GM12878 (cell line): Measurements from ENCODE around the gene FAT1. TPM values are rescaled to one million over a fixed set of nuclear protein-coding genes. Genes with fewer than 3 reads are reported as not detected.

Experiments
- ATAC-seq: fragments of 200-7000 bp; cut with Tn5 transposase; 3 replicates; pipeline ENCODE4 v1.9.1; 2020; ENCODE audit warnings: mild to moderate bottlenecking, moderate library complexity
- BruUV-seq: library from RNA; stranded (reverse); fragments of 400-500 nt; replicated peaks from 2 replicates; lab custom pipeline; 2021; lab: Mats Ljungman, UMichigan
- CTCF ChIA-PET: fragments of 300-600 bp; sonication (Branson Sonifier 250); formaldehyde crosslinking; extraction: SDS; loops from one replicate; lab custom pipeline; 2021; ENCODE audit warnings: inconsistent platforms; lab: Yijun Ruan, JAX
- POLR2A ChIA-PET: fragments of 350-600 bp; formaldehyde crosslinking; extraction: SDS; loops from one replicate; lab custom pipeline; 2021; ENCODE audit warnings: inconsistent platforms; lab: Charles Lee
- RAD21 ChIA-PET: fragments of 300-600 bp; sonication (Branson Sonifier 250); formaldehyde crosslinking; loops from one replicate; lab custom pipeline; 2023; ENCODE audit warnings: antibody characterized with exemption; ENCODE audit not compliant: unreplicated experiment; lab: Charles Lee
- SMC1A ChIA-PET: fragments of 300-600 bp; sonication (Branson Sonifier 250); formaldehyde crosslinking; loops from one replicate; lab custom pipeline; 2023; ENCODE audit not compliant: unreplicated experiment, uncharacterized antibody; lab: Charles Lee
- DNase-seq: peaks from one replicate; pipeline ENCODE4 v3.0.0-alpha.2; 2011; ENCODE audit warnings: low read depth, low spot score
- FAIRE-seq: peaks from 3 replicates; lab custom pipeline; 2011; peaks lifted over from hg19 to GRCh38; lab: Jason Lieb, UNC
- H2AFZ ChIP-seq: 2 replicates; pipeline ENCODE4 v1.6.0; 2011; ENCODE audit warnings: low read depth, low read length, control low read depth; ENCODE audit not compliant: control insufficient read depth
- H3K27ac ChIP-seq: 2 replicates; pipeline ENCODE4 v1.5.1; 2011; ENCODE audit warnings: control low read depth; ENCODE audit not compliant: control insufficient read depth, insufficient read depth
- H3K27me3 ChIP-seq, 2 experiments: replicated peaks in 1 of 2; 2 replicates each; pipeline versions ENCODE4 v1.6.0 to v1.6.1; 2011; ENCODE audit warnings: low read length in 1 of 2; ENCODE audit not compliant: control insufficient read depth in 2 of 2, insufficient read depth in 2 of 2
- H3K36me3 ChIP-seq, 2 experiments: 2 replicates each; pipeline ENCODE4 v1.5.1; 2011; ENCODE audit warnings: low read length in 1 of 2; ENCODE audit not compliant: control insufficient read depth in 2 of 2, insufficient read depth in 2 of 2
- H3K4me1 ChIP-seq: 2 replicates; pipeline ENCODE4 v1.6.1; 2011; ENCODE audit warnings: mild to moderate bottlenecking, low read length, moderate library complexity, mixed read lengths; ENCODE audit not compliant: control insufficient read depth, insufficient read depth
- H3K4me2 ChIP-seq: 2 replicates; pipeline ENCODE4 v1.6.0; 2011; ENCODE audit warnings: control low read depth; ENCODE audit not compliant: control insufficient read depth, insufficient read depth
- H3K4me3 ChIP-seq: fragments of 200-600 bp; sonication (generic); 2 replicates; pipeline ENCODE4 v1.5.1; 2016
- H3K79me2 ChIP-seq: 2 replicates; pipeline ENCODE4 v1.6.0; 2011; ENCODE audit warnings: low read length; ENCODE audit not compliant: control insufficient read depth, insufficient read depth
- H3K9ac ChIP-seq: 2 replicates; pipeline ENCODE4 v1.8.0; 2011; ENCODE audit warnings: low read length, control low read depth, mixed read lengths; ENCODE audit not compliant: control insufficient read depth, insufficient read depth
- H3K9me3 ChIP-seq: replicated peaks from 3 replicates; pipeline ENCODE4 v1.5.1; 2011; ENCODE audit warnings: mild to moderate bottlenecking, low read length; ENCODE audit not compliant: control insufficient read depth, insufficient read depth
- H4K20me1 ChIP-seq: 2 replicates; pipeline ENCODE4 v1.6.0; 2011; ENCODE audit not compliant: control insufficient read depth, insufficient read depth
- CHD4 ChIP-seq: fragments of 200-600 bp; sonication (generic); IDR thresholded peaks from 2 replicates; pipeline ENCODE4 v1.6.1; 2016; ENCODE audit warnings: mild to moderate bottlenecking
- HCFC1 ChIP-seq: fragments of 150-350 bp; IDR thresholded peaks from 2 replicates; pipeline ENCODE4 v1.6.1; 2014; ENCODE audit warnings: low read length
- IKZF1 ChIP-seq: fragments of 450-650 bp; conservative IDR thresholded peaks from 2 replicates; pipeline ENCODE4 v1.6.1; 2017; ENCODE audit warnings: antibody characterized with exemption, mild to moderate bottlenecking
- KDM1A ChIP-seq: fragments of 200-600 bp; sonication (generic); IDR thresholded peaks from 2 replicates; pipeline ENCODE4 v1.6.1; 2016; ENCODE audit warnings: borderline replicate concordance
- MAX ChIP-seq: IDR thresholded peaks from 2 replicates; pipeline ENCODE4 v1.6.1; 2012; ENCODE audit warnings: low read depth, low read length, improper control_type of control experiment
- MTA3 ChIP-seq: IDR thresholded peaks from 2 replicates; pipeline ENCODE4 v1.6.1; 2012; ENCODE audit warnings: low read length, inconsistent platforms, borderline replicate concordance
- NFIC ChIP-seq: IDR thresholded peaks from 2 replicates; pipeline ENCODE4 v1.6.1; 2012; ENCODE audit warnings: low read depth, mild to moderate bottlenecking, inconsistent platforms, low read length, moderate library complexity
- NRF1 ChIP-seq: conservative IDR thresholded peaks from 2 replicates; pipeline ENCODE4 v1.6.1; 2011; ENCODE audit warnings: mild to moderate bottlenecking, low read depth, low read length, improper control_type of control experiment
- POLR2AphosphoS2 ChIP-seq: IDR thresholded peaks from 2 replicates; pipeline ENCODE4 v1.6.1; 2011; ENCODE audit warnings: low read depth, mild to moderate bottlenecking, low read length, improper control_type of control experiment, moderate library complexity
- RB1 ChIP-seq: fragments of 450-650 bp; formaldehyde crosslinking; IDR thresholded peaks from 2 replicates; pipeline ENCODE4 v1.6.1; 2017; ENCODE audit warnings: mild to moderate bottlenecking, borderline replicate concordance
- RBBP5 ChIP-seq: fragments of 200-600 bp; sonication (generic); conservative IDR thresholded peaks from 2 replicates; pipeline ENCODE4 v1.6.1; 2016
- SIX5 ChIP-seq: IDR thresholded peaks from 2 replicates; pipeline ENCODE4 v1.6.1; 2011; ENCODE audit warnings: mild to moderate bottlenecking, low read depth, low read length, moderate library complexity; ENCODE audit not compliant: severe bottlenecking
- ZNF217 ChIP-seq: fragments of 450-650 bp; IDR thresholded peaks from 2 replicates; pipeline ENCODE4 v1.6.1; 2017; ENCODE audit warnings: antibody characterized with exemption, mild to moderate bottlenecking
- ZNF592 ChIP-seq: fragments of 450-650 bp; IDR thresholded peaks from 2 replicates; pipeline ENCODE4 v1.6.1; 2017; ENCODE audit warnings: mild to moderate bottlenecking, moderate library complexity
- ZNF622 ChIP-seq: fragments of 450-650 bp; IDR thresholded peaks from 2 replicates; pipeline ENCODE4 v1.6.1; 2017; ENCODE audit warnings: mild to moderate bottlenecking, inconsistent platforms
- ZSCAN29 ChIP-seq: fragments of 450-650 bp; IDR thresholded peaks from 2 replicates; pipeline ENCODE4 v1.6.1; 2017; ENCODE audit warnings: mild to moderate bottlenecking, moderate library complexity
- WGBS: methylation state at CpG from one replicate; pipeline ENCODE4 v1.1.6; 2016; ENCODE audit warnings: low lambda C conversion rate; ENCODE audit not compliant: insufficient replicate concordance, insufficient coverage; ENCODE audit errors: missing lambda C conversion rate; 5-methylcytosine and 5-hydroxymethylcytosine counted together
- in situ Hi-C: fragments of 300-500 bp; cut with MboI; formaldehyde crosslinking; loops from 9 replicates; pipeline ENCODE4 v1.14.3; 2018; ENCODE audit warnings: mixed read lengths
- intact Hi-C: fragments of 100-400 bp; cut with micrococcal nuclease; formaldehyde crosslinking; loops from one replicate; pipeline ENCODE4 v1.14.2; 2022; ENCODE audit not compliant: unreplicated experiment
- polyA plus RNA-seq, 11 experiments: library from polyadenylated mRNA; depleted of rRNA in 4 of 11; unstranded in 6 of 11; stranded (reverse) in 5 of 11; fragments of >200 nt; fragmentation: Nextera tagmentation in 4 of 11; fragmentation: Illumina TruSeq in 1 of 11; extraction: Ambion mirVana in 4 of 11; extraction: Trizol in 1 of 11; gene quantifications; 1 replicate in 1 of 11; 2 replicates in 10 of 11; pipeline versions ENCODE4 v1.2.1 to v1.2.3, GENCODE V29; 2011 to 2016; ENCODE audit warnings: inconsistent platforms in 2 of 11, missing spikeins in 2 of 11, low read depth in 1 of 11
- total RNA-seq, 4 experiments: library from RNA; depleted of rRNA in 3 of 4; stranded (reverse); fragments of >200 nt in 3 of 4; fragmentation: Illumina TruSeq in 1 of 4; extraction: Trizol in 1 of 4; gene quantifications; 2 replicates each; pipeline versions ENCODE4 v1.2.1 to v1.2.3, GENCODE V29; 2013 to 2021
- TF ChIP-seq, protein P1 (sequence below): IDR thresholded peaks from 2 replicates; pipeline ENCODE4 v1.6.1; 2011; ENCODE audit warnings: low read depth, low read length, improper control_type of control experiment, borderline replicate concordance
- TF ChIP-seq, protein P2 (sequence below): fragments of 450-650 bp; IDR thresholded peaks from 2 replicates; pipeline ENCODE4 v1.6.1; 2018; ENCODE audit warnings: borderline replicate concordance, mild to moderate bottlenecking; ENCODE audit not compliant: partially characterized antibody

FAT1 gene
- total and polyA plus RNA-seq, 10 of the 15 experiments (the other 5 are each of a cell fraction or from before 2014, with no cell fraction given): 0.04 to 11.8 (median 0.11) TPM; not detected in 1

- no peaks in the 10 kb centered on the region for H3K9me3 ChIP-seq
- BruUV-seq: no TSS peak
- ChIA-PET RAD21 (no interaction called here), CTCF (no interaction called here), SMC1A (no interaction called here), POLR2A (no interaction called here)
- H3K27ac ChIP-seq: no peak overlapping the region
- H3K9ac ChIP-seq: no peak overlapping the region
- no peak overlapping the region for H3K4me2 ChIP-seq
- no peaks in the 10 kb centered on the region for H3K4me1 ChIP-seq
- ATAC-seq (no peak), DNase-seq (no peak), FAIRE-seq (no peak)
- 37% methylated on average over 18 of the region's 18 CpGs for WGBS
- no peak overlapping the region for H3K4me3 ChIP-seq
- H3K79me2 ChIP-seq: no peaks in the 10 kb centered on the region
- H3K36me3 ChIP-seq: no peaks in the 10 kb centered on the region
- H3K27me3 ChIP-seq: no peaks in the 10 kb centered on the region
- in situ Hi-C loops: no loop called here
- no peaks in the 10 kb centered on the region for H4K20me1 ChIP-seq
- no peak overlapping the region for H2AFZ ChIP-seq
- intact Hi-C loops: no loop called here
- TF ChIP-seq RB1: no peak
- TF ChIP-seq, protein P1, sequence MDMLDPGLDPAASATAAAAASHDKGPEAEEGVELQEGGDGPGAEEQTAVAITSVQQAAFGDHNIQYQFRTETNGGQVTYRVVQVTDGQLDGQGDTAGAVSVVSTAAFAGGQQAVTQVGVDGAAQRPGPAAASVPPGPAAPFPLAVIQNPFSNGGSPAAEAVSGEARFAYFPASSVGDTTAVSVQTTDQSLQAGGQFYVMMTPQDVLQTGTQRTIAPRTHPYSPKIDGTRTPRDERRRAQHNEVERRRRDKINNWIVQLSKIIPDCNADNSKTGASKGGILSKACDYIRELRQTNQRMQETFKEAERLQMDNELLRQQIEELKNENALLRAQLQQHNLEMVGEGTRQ: no peak
- TF ChIP-seq ZNF217: no peak
- TF ChIP-seq ZSCAN29: no peak
- TF ChIP-seq POLR2AphosphoS2: no peak
- TF ChIP-seq, protein P2, sequence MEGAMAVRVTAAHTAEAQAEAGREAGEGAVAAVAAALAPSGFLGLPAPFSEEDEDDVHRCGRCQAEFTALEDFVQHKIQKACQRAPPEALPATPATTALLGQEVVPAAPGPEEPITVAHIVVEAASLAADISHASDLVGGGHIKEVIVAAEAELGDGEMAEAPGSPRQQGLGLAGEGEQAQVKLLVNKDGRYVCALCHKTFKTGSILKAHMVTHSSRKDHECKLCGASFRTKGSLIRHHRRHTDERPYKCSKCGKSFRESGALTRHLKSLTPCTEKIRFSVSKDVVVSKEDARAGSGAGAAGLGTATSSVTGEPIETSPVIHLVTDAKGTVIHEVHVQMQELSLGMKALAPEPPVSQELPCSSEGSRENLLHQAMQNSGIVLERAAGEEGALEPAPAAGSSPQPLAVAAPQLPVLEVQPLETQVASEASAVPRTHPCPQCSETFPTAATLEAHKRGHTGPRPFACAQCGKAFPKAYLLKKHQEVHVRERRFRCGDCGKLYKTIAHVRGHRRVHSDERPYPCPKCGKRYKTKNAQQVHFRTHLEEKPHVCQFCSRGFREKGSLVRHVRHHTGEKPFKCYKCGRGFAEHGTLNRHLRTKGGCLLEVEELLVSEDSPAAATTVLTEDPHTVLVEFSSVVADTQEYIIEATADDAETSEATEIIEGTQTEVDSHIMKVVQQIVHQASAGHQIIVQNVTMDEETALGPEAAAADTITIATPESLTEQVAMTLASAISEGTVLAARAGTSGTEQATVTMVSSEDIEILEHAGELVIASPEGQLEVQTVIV: no peak
- no peak for TF ChIP-seq ZNF592
- TF ChIP-seq CHD4: no peak
- no peak for TF ChIP-seq NFIC
- no peak for TF ChIP-seq IKZF1
- no peak for TF ChIP-seq ZNF622
- TF ChIP-seq NRF1: no peak
- TF ChIP-seq KDM1A: no peak
- no peak for TF ChIP-seq HCFC1
- TF ChIP-seq SIX5: no peak
- no peak for TF ChIP-seq MTA3
- no peak for TF ChIP-seq RBBP5
- TF ChIP-seq MAX: no peak
Measured at GRCh38 chr4:186765673-186766546, 42.3 kb upstream of the FAT1 start.
